PC-3 (cell line): ENCODE measurements around the gene UNG. TPM values are rescaled to one million over a fixed set of nuclear protein-coding genes. Genes with fewer than 3 reads are reported as not detected.

Source experiments
- ATAC-seq: fragments of 200-7000 bp; cut with Tn5 transposase; 2 replicates; pipeline ENCODE4 v1.9.1; 2020; ENCODE audit warnings: mild to moderate bottlenecking, moderate library complexity
- BruUV-seq: library from RNA; stranded (reverse); fragments of 400-500 nt; replicated peaks from 2 replicates; lab custom pipeline; 2021; lab: Mats Ljungman, UMichigan
- CTCF ChIA-PET: fragments of 300-600 bp; sonication (Branson Sonifier 250); formaldehyde crosslinking; loops from one replicate; lab custom pipeline; 2022; ENCODE audit warnings: antibody characterized with exemption; lab: Charles Lee
- POLR2A ChIA-PET: fragments of 300-600 bp; sonication (Branson Sonifier 250); formaldehyde crosslinking; loops from one replicate; lab custom pipeline; 2022; ENCODE audit warnings: antibody characterized with exemption; ENCODE audit not compliant: unreplicated experiment; lab: Charles Lee
- DNase-seq: peaks from one replicate; pipeline ENCODE4 v3.0.0-alpha.2; 2015
- H2AFZ ChIP-seq: fragments of 300-600 bp; sonication (generic); 2 replicates; pipeline ENCODE4 v1.6.0; 2016; ENCODE audit warnings: antibody characterized with exemption, low read length
- H3F3A ChIP-seq: fragments of 300-600 bp; sonication (generic); one replicate; pipeline ENCODE4 v1.6.0; 2017; ENCODE audit warnings: antibody characterized with exemption, low read length, control low read depth, mild to moderate bottlenecking; ENCODE audit not compliant: unreplicated experiment
- H3K27ac ChIP-seq: fragments of 300-600 bp; sonication (generic); 2 replicates; pipeline ENCODE4 v1.5.1; 2016; ENCODE audit warnings: mild to moderate bottlenecking, low read length
- H3K27me3 ChIP-seq: fragments of 300-600 bp; sonication (generic); 2 replicates; pipeline ENCODE4 v1.6.1; 2016; ENCODE audit warnings: low read length, mixed read lengths
- H3K36me3 ChIP-seq: fragments of 300-600 bp; sonication (generic); 2 replicates; pipeline ENCODE4 v1.6.1; 2016; ENCODE audit warnings: low read depth, mixed run types, low read length, mixed read lengths
- H3K4me1 ChIP-seq: fragments of 300-600 bp; sonication (generic); 2 replicates; pipeline ENCODE4 v1.5.1; 2016; ENCODE audit warnings: low read length; ENCODE audit not compliant: insufficient read depth
- H3K4me2 ChIP-seq: fragments of 300-600 bp; sonication (generic); 2 replicates; pipeline ENCODE4 v1.6.0; 2016; ENCODE audit warnings: low read length
- H3K4me3 ChIP-seq: fragments of 300-600 bp; sonication (generic); 2 replicates; pipeline ENCODE4 v1.5.1; 2016; ENCODE audit warnings: mild to moderate bottlenecking, low read length, mixed read lengths
- H3K79me2 ChIP-seq: fragments of 300-600 bp; sonication (generic); 2 replicates; pipeline ENCODE4 v1.6.1; 2017; ENCODE audit warnings: low read length, mixed read lengths
- H3K9ac ChIP-seq: fragments of 300-600 bp; sonication (generic); 2 replicates; pipeline ENCODE4 v1.6.0; 2016; ENCODE audit warnings: mild to moderate bottlenecking, low read length
- H3K9me2 ChIP-seq: fragments of 300-600 bp; sonication (generic); replicated peaks from 2 replicates; pipeline ENCODE4 v1.6.1; 2016; ENCODE audit warnings: mixed run types, low read length, mixed read lengths
- H3K9me3 ChIP-seq: fragments of 300-600 bp; sonication (generic); 2 replicates; pipeline ENCODE4 v1.6.1; 2016; ENCODE audit warnings: low read length, mixed read lengths
- H4K20me1 ChIP-seq: fragments of 300-600 bp; sonication (generic); 2 replicates; pipeline ENCODE4 v1.6.1; 2016; ENCODE audit warnings: low read length, mixed read lengths
- CTCF ChIP-seq: fragments of 300-600 bp; sonication (generic); conservative IDR thresholded peaks from 2 replicates; pipeline ENCODE4 v1.5.1; 2017; ENCODE audit warnings: antibody characterized with exemption, low read depth, mild to moderate bottlenecking, low read length
- EZH2 ChIP-seq: fragments of 300-600 bp; sonication (generic); IDR thresholded peaks from one replicate; pipeline ENCODE4 v1.6.1; 2017; ENCODE audit warnings: antibody characterized with exemption, mild to moderate bottlenecking, low read length; ENCODE audit not compliant: unreplicated experiment
- EZH2phosphoT487 ChIP-seq: fragments of 300-600 bp; sonication (generic); IDR thresholded peaks from 2 replicates; pipeline ENCODE4 v1.6.1; 2018; ENCODE audit warnings: mild to moderate bottlenecking, antibody characterized with exemption, low read length, borderline replicate concordance
- intact Hi-C: fragments of 100-400 bp; cut with micrococcal nuclease; formaldehyde crosslinking; loops from 2 replicates; pipeline ENCODE4 v1.9.0; 2023
- total RNA-seq: library from RNA; depleted of rRNA; stranded (reverse); fragments of >200 nt; gene quantifications from 2 replicates; pipeline ENCODE4 v1.2.3, GENCODE V29; 2014

Gene UNG
- total RNA-seq, 1 experiment from 2014 or later, result 168 TPM

- H3K4me2 ChIP-seq, result no peak overlapping the region
- H3K79me2 ChIP-seq, result no peaks in the 10 kb centered on the region
- H3K9me2 ChIP-seq, result no peaks in the 10 kb centered on the region
- no peaks in the 10 kb centered on the region for H3F3A ChIP-seq
- no peak overlapping the region for H2AFZ ChIP-seq
- H3K27ac ChIP-seq, result no peak overlapping the region
- H3K4me1 ChIP-seq, result no peaks in the 10 kb centered on the region
- ChIA-PET POLR2A (no interaction called here), CTCF (no interaction called here)
- H3K27me3 ChIP-seq, result no peaks in the 10 kb centered on the region
- DNase-seq (no peak), ATAC-seq (no peak)
- H3K4me3 ChIP-seq, result no peak overlapping the region
- no peaks in the 10 kb centered on the region for H4K20me1 ChIP-seq
- TF ChIP-seq CTCF (no peak), EZH2 (no peak), EZH2phosphoT487 (no peak)
- no peaks in the 10 kb centered on the region for H3K9me3 ChIP-seq
- intact Hi-C loops, result no loop called here
- no peak overlapping the region for H3K9ac ChIP-seq
- H3K36me3 ChIP-seq, result no peaks in the 10 kb centered on the region
- no TSS peak for BruUV-seq
These were observed 28.4 kb downstream of the UNG start for GRCh38 chr12:109125791-109126190.

- Histone ChIP-seq H3K9me2 (no peaks in the 10 kb centered on the region), H3K4me1 (no peaks in the 10 kb centered on the region), H3K9ac (no peak overlapping the region), H3K79me2 (no peaks in the 10 kb centered on the region), H3K4me2 (no peak overlapping the region), H3K36me3 (no peaks in the 10 kb centered on the region), H3F3A (no peaks in the 10 kb centered on the region), H3K4me3 (no peak overlapping the region), H3K27me3 (no peaks in the 10 kb centered on the region), H3K9me3 (no peaks in the 10 kb centered on the region), H4K20me1 (no peaks in the 10 kb centered on the region), H3K27ac (no peak overlapping the region), H2AFZ (no peak overlapping the region)
- TF ChIP-seq EZH2 (no peak), CTCF (no peak), EZH2phosphoT487 (no peak)
- DNase-seq (no peak), ATAC-seq (no peak)
- intact Hi-C loops, result no loop called here
- ChIA-PET POLR2A (no interaction called here), CTCF (no interaction called here)
- no TSS peak for BruUV-seq
These were observed 29.4 kb downstream of the UNG start for GRCh38 chr12:109126784-109127183.

GRCh38 chr12:109127533-109128242 lies 30.3 kb downstream of the UNG start:
- no peak overlapping the region for H3K27ac ChIP-seq
- no peaks in the 10 kb centered on the region for H4K20me1 ChIP-seq
- H3K9me3 ChIP-seq, result no peaks in the 10 kb centered on the region
- intact Hi-C loops, result no loop called here
- BruUV-seq, result no TSS peak
- H3K9me2 ChIP-seq, result no peaks in the 10 kb centered on the region
- no peak overlapping the region for H3K4me3 ChIP-seq
- no peaks in the 10 kb centered on the region for H3K36me3 ChIP-seq
- ATAC-seq, result no peak
- H3F3A ChIP-seq, result no peaks in the 10 kb centered on the region
- no peak overlapping the region for H2AFZ ChIP-seq
- no peak overlapping the region for H3K9ac ChIP-seq
- no peaks in the 10 kb centered on the region for H3K27me3 ChIP-seq
- H3K79me2 ChIP-seq, result no peaks in the 10 kb centered on the region
- H3K4me1 ChIP-seq, result no peaks in the 10 kb centered on the region
- POLR2A ChIA-PET, result no interaction called here
- CTCF ChIA-PET, result interaction anchor here (0.6 kb wide), 1 partner anchor 668 kb away, joined by 3 read pairs; no protein-coding TSS in a partner anchor
- H3K4me2 ChIP-seq, result no peak overlapping the region
- TF ChIP-seq EZH2 (no peak), CTCF (no peak), EZH2phosphoT487 (no peak)
- DNase-seq, result no peak
